Transverse colon (tissue), 1 donor: ENCODE measurements around the gene ZNF789.

Experiments used
- EP300 ChIP-seq: sonication (generic); formaldehyde crosslinking; IDR thresholded peaks from one replicate; pipeline ENCODE4 v1.6.1; 2017; ENCODE audit warnings: antibody characterized with exemption, low read depth
- POLR2A ChIP-seq: fragments of 450-650 bp; IDR thresholded peaks from one replicate; pipeline ENCODE4 v1.6.1; 2016; ENCODE audit warnings: antibody characterized with exemption, mild to moderate bottlenecking, moderate library complexity

DNA sequence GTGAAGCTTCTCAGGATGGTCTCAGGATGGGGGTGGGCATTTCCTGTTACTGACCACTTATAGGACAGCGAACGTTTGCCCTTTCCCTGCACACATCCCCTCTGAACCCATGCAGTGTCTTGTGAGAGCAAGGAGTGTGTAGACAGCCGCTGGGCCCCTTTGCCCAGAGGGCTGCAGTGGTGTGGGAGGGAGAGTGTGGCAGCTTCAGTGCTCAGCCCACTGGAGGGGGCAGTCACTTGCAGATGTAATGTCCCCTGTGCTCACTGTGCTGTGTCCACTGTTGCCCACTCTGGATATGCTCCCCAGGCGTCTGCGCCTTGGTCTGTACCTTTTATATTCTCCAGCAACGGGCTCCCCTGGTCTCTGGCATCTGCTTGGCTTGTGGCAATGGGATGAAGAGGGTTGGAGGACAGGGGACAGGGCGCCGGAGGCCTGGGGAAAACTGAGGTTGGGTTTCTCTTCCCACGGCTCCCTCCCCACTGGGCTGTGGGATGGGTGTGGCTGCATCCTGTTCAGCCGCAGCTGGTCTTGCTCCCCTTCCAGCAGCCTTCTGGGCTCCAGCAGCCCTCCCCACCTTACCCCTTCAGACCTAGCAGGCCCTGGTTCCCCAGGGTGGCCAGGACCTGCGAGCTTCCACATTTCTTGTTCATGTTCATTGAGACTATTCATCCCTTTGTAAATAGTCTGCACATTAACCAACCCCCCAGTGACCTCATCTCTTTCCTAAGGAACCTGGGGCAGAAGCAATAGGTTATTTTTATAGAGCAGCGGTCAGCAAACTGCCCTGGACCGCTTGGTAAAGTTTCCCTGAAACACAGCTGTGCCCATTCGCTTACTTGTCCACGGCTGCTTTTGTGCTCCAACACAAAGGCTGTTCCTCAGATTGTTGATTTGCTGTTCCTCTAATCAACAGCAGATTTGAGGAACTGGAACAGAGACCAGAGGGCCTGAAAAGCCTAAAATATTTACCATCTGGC lies 6.1 kb downstream of the ZNF789 start:
- TF ChIP-seq POLR2A = no peak
- TF ChIP-seq EP300 = no peak
